HEK293T (cell line): ENCODE results near the gene BRINP3.

Experiments used
- CTCF ChIA-PET: fragments of 350-600 bp; formaldehyde crosslinking; extraction: SDS; loops from one replicate; lab custom pipeline; 2021; ENCODE audit warnings: antibody characterized with exemption, inconsistent platforms; lab: Yijun Ruan, JAX
- POLR2A ChIA-PET: fragments of 350-600 bp; formaldehyde crosslinking; extraction: SDS; loops from one replicate; lab custom pipeline; 2020; ENCODE audit warnings: antibody characterized with exemption, inconsistent platforms; lab: Yijun Ruan, JAX
- DNase-seq: peaks from one replicate; pipeline ENCODE4 v3.0.0; 2012; ENCODE audit warnings: mixed read lengths; ENCODE audit errors: extremely low spot score
- ARNT ChIP-seq: fragments of 450-650 bp; IDR thresholded peaks from 2 replicates; pipeline ENCODE4 v1.6.1; 2017; ENCODE audit warnings: mild to moderate bottlenecking
- BHLHE40 ChIP-seq: fragments of 450-650 bp; IDR thresholded peaks from 2 replicates; pipeline ENCODE4 v1.6.1; 2016; ENCODE audit warnings: mild to moderate bottlenecking, moderate library complexity, borderline replicate concordance
- CTBP1 ChIP-seq: fragments of 450-650 bp; IDR thresholded peaks from 2 replicates; pipeline ENCODE4 v1.6.1; 2016; ENCODE audit warnings: borderline replicate concordance
- ELF4 ChIP-seq: fragments of 450-650 bp; IDR thresholded peaks from 2 replicates; pipeline ENCODE4 v1.6.1; 2017; ENCODE audit warnings: antibody characterized with exemption
- FOXA1 ChIP-seq: fragments of 450-650 bp; IDR thresholded peaks from 2 replicates; pipeline ENCODE4 v1.6.1; 2016; ENCODE audit warnings: mild to moderate bottlenecking
- FOXK2 ChIP-seq: fragments of 450-650 bp; IDR thresholded peaks from 2 replicates; pipeline ENCODE4 v1.6.1; 2016; ENCODE audit warnings: mild to moderate bottlenecking
- FOXM1 ChIP-seq: fragments of 450-650 bp; IDR thresholded peaks from 2 replicates; pipeline ENCODE4 v1.6.1; 2017; ENCODE audit warnings: mild to moderate bottlenecking, borderline replicate concordance
- HDGF ChIP-seq: fragments of 450-650 bp; IDR thresholded peaks from 2 replicates; pipeline ENCODE4 v1.6.1; 2017; ENCODE audit warnings: antibody characterized with exemption, borderline replicate concordance
- L3MBTL2 ChIP-seq: fragments of 450-650 bp; conservative IDR thresholded peaks from 2 replicates; pipeline ENCODE4 v1.6.1; 2016; ENCODE audit warnings: mild to moderate bottlenecking
- LEF1 ChIP-seq: fragments of 450-650 bp; IDR thresholded peaks from 2 replicates; pipeline ENCODE4 v1.6.1; 2017; ENCODE audit warnings: mild to moderate bottlenecking, borderline replicate concordance
- NFRKB ChIP-seq: fragments of 450-650 bp; IDR thresholded peaks from 2 replicates; pipeline ENCODE4 v1.6.1; 2016; ENCODE audit warnings: mild to moderate bottlenecking, moderate library complexity
- PKNOX1 ChIP-seq: fragments of 450-650 bp; IDR thresholded peaks from 2 replicates; pipeline ENCODE4 v1.6.1; 2016
- SP1 ChIP-seq: fragments of 450-650 bp; IDR thresholded peaks from 2 replicates; pipeline ENCODE4 v1.6.1; 2017
- SUZ12 ChIP-seq: fragments of 450-650 bp; IDR thresholded peaks from 2 replicates; pipeline ENCODE4 v1.6.1; 2016; ENCODE audit warnings: mild to moderate bottlenecking
- TARDBP ChIP-seq: fragments of 450-650 bp; IDR thresholded peaks from 2 replicates; pipeline ENCODE4 v1.6.1; 2016
- ZNF384 ChIP-seq: fragments of 450-650 bp; IDR thresholded peaks from 2 replicates; pipeline ENCODE4 v1.6.1; 2016

The BRINP3 gene

GRCh38 chr1:190205713-190206112, 272.0 kb downstream of the BRINP3 start:
- ChIA-PET CTCF (no interaction called here), POLR2A (no interaction called here)
- no peak for DNase-seq
- no peak for TF ChIP-seq ZNF384
- no peak for TF ChIP-seq SUZ12
- no peak for TF ChIP-seq BHLHE40
- no peak for TF ChIP-seq SP1
- no peak for TF ChIP-seq ELF4
- TF ChIP-seq FOXA1: no peak
- TF ChIP-seq LEF1: no peak
- TF ChIP-seq NFRKB: no peak
- TF ChIP-seq TARDBP: no peak

- TF ChIP-seq FOXA1: no peak
- TF ChIP-seq NFRKB: no peak
- no peak for TF ChIP-seq ELF4
- TF ChIP-seq LEF1: no peak
- no peak for TF ChIP-seq CTBP1
- ChIA-PET POLR2A (no interaction called here), CTCF (no interaction called here)
- DNase-seq: no peak
Observed at GRCh38 chr1:190196020-190196419, 281.6 kb downstream of the BRINP3 start.

- POLR2A ChIA-PET: no interaction called here
- CTCF ChIA-PET: no interaction called here
- TF ChIP-seq BHLHE40 (no peak), L3MBTL2 (no peak), HDGF (no peak), SP1 (no peak), SUZ12 (no peak), CTBP1 (no peak), FOXM1 (no peak), TARDBP (no peak), ARNT (no peak), LEF1 (no peak), NFRKB (no peak), ZNF384 (no peak), PKNOX1 (no peak)
- DNase-seq: no peak
Observed at GRCh38 chr1:190193508-190194115, 284.1 kb downstream of the BRINP3 start.

GRCh38 chr1:190192627-190193026, 285.0 kb downstream of the BRINP3 start:
- no peak for TF ChIP-seq BHLHE40
- no peak for TF ChIP-seq FOXK2
- TF ChIP-seq ELF4: no peak
- no peak for TF ChIP-seq PKNOX1
- TF ChIP-seq SUZ12: no peak
- TF ChIP-seq L3MBTL2: no peak
- TF ChIP-seq NFRKB: no peak
- no peak for TF ChIP-seq SP1
- no peak for TF ChIP-seq ZNF384
- ChIA-PET POLR2A (no interaction called here), CTCF (no interaction called here)

GRCh38 chr1:190183588-190183987, 294.1 kb downstream of the BRINP3 start:
- TF ChIP-seq CTBP1 (no peak), HDGF (no peak), ARNT (no peak), LEF1 (no peak), ZNF384 (no peak), FOXK2 (no peak), L3MBTL2 (no peak), BHLHE40 (no peak)
- ChIA-PET CTCF (no interaction called here), POLR2A (no interaction called here)
- DNase-seq: no peak

More at GRCh38 chr1:190192627-190193026, 285.0 kb downstream of the BRINP3 start:
- DNase-seq: no peak

- CTCF ChIA-PET: no interaction called here
- DNase-seq: no peak
- POLR2A ChIA-PET: no interaction called here
- TF ChIP-seq TARDBP (no peak), SUZ12 (no peak), LEF1 (no peak), L3MBTL2 (no peak), PKNOX1 (no peak), FOXK2 (no peak), BHLHE40 (no peak), SP1 (no peak), ELF4 (no peak), ARNT (no peak)
Observed at GRCh38 chr1:190179817-190180216, 297.8 kb downstream of the BRINP3 start.

- CTCF ChIA-PET: no interaction called here
- POLR2A ChIA-PET: no interaction called here
- TF ChIP-seq ELF4 (no peak), TARDBP (no peak), LEF1 (no peak)
- no peak for DNase-seq
Observed at GRCh38 chr1:190178827-190179226, 298.8 kb downstream of the BRINP3 start.
